Activated CD4-positive, alpha-beta T cell treated with anti-CD3 and anti-CD28 coated beads, Interleukin-2, amount 10 ng/mL, durations not matched to agents 24 days and 14 days (primary cell): ENCODE measurements around the gene BPIFB6. TPM values are rescaled to one million over a fixed set of nuclear protein-coding genes. Genes with fewer than 3 reads are reported as not detected.

Experiments
- DNase-seq: peaks from one replicate; pipeline ENCODE4 v3.0.0; 2022
- H3K27ac Mint-ChIP-seq: one replicate; pipeline ENCODE4 v1.8.0; 2022; ENCODE audit warnings: mild to moderate bottlenecking, mixed read lengths
- H3K27me3 Mint-ChIP-seq: one replicate; pipeline ENCODE4 v1.8.0; 2022; ENCODE audit warnings: mixed read lengths
- H3K36me3 Mint-ChIP-seq: one replicate; pipeline ENCODE4 v1.8.0; 2022; ENCODE audit warnings: low read depth, mild to moderate bottlenecking, mixed read lengths
- H3K4me1 Mint-ChIP-seq: one replicate; pipeline ENCODE4 v1.8.0; 2021; ENCODE audit warnings: mixed read lengths
- H3K4me3 Mint-ChIP-seq: one replicate; pipeline ENCODE4 v1.8.0; 2022; ENCODE audit warnings: mild to moderate bottlenecking, moderate library complexity, mixed read lengths
- H3K9me3 Mint-ChIP-seq: one replicate; pipeline ENCODE4 v1.8.0; 2021; ENCODE audit warnings: mixed read lengths
- intact Hi-C: fragments of 100-400 bp; cut with micrococcal nuclease; formaldehyde crosslinking; loops from one replicate; pipeline ENCODE4 v1.15.1; 2023
- total RNA-seq: library from RNA; stranded (reverse); gene quantifications from 2 replicates; pipeline ENCODE4 v1.2.3, GENCODE V29; 2022

Gene BPIFB6
- total RNA-seq, 1 donor from 2014 or later = not detected

DNA sequence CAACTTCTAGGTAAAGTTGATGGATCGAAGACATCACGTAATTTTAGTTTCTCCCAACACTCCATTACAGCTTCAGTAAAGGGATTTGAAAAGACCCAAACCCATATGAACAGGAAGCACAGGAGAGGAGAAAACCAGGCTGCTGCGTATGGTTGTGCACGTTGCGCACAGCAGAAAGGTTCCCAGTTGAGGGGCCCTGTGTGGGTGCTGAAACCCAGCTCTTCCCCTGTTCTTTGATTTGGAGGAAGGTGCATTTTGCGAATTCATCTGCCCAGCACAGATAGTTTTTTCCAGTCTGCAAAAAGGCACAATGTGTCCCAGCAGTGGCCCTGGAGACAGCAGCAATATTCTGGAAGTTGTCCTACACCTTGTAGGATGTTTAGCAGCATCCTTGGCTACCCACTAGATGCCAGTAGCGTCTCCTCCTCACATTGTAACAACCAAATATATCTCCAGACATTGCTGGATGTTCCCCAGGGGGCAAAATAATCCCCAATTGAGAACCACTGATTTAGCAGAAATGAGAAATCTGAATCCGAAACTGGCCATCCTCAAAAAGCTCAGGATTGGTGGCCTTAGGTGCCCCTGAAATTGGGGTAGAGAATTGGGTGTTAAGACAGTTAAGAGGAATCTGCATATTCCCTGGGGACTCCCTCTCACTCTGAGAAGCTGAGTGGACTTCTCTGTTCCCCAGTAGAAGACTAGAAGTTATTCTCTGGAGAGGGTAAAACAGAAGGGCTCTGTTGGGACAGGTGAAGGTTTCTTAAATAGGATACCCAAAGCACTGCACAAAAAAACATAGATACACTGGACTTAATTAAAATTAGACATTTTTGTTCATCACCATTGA lies 39.4 kb upstream of the BPIFB6 start:
- Mint-ChIP-seq H3K4me3 (no peak overlapping the region), H3K4me1 (peaks cover 2% of the 10 kb centered on the region), H3K27me3 (no peaks in the 10 kb centered on the region), H3K9me3 (peaks cover 3% of the 10 kb centered on the region), H3K36me3 (peaks cover 1% of the 10 kb centered on the region), H3K27ac (no peak overlapping the region)
- intact Hi-C loops = no loop called here
- no peak for DNase-seq

DNA sequence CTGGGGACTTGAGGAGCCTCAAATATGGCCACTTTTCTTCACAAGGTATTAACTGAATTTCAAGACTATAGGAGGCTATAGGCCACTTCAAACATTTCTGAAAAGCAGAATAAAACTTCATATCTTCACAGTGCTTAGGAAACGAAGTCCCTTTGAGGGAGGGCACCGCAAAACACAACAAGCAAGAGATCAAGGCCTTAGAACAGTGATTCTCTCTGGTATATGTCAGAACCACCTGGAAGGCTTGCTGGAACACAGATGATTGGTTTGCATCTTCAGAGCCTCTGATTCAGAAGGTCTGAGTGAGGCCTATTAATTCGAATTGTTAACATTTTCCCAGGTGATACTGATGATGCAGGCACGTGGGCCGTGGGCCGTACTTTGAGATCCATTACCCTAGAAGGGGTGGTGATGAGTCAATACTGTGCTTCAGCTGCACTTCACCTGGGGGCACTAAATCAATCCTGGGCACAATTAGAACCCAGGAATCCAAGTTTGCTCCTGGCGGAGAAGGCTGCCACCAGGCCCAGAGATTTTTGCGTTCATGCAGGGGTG lies 37.9 kb upstream of the BPIFB6 start:
- intact Hi-C loops = no loop called here
- DNase-seq = no peak
- peaks cover 3% of the 10 kb centered on the region for H3K9me3 Mint-ChIP-seq
- no peak overlapping the region for H3K4me3 Mint-ChIP-seq
- H3K27ac Mint-ChIP-seq = no peak overlapping the region
- peaks cover 7% of the 10 kb centered on the region for H3K4me1 Mint-ChIP-seq
- no peaks in the 10 kb centered on the region for H3K27me3 Mint-ChIP-seq
- H3K36me3 Mint-ChIP-seq = peaks cover 1% of the 10 kb centered on the region

DNA sequence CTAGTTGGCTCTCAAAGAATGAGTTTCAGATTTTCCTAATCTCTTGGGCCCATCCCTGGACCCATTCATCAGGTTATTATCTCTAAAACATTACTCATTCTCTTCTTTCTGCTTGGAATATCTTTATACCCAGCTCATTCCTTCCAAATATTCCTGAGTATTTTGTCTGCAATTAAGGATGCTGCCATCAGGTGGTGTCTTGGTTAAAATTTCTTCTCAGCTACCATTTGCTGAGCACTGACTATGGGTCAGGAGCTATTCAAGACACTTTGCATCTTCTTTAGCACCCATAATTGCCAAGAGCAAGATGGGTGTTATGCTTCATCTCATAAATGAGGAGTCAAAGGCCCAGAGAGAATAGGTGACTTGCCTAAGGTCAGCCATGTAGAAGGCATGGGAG lies 35.6 kb upstream of the BPIFB6 start:
- no peak overlapping the region for H3K4me3 Mint-ChIP-seq
- H3K27ac Mint-ChIP-seq = no peak overlapping the region
- no peak for DNase-seq
- H3K4me1 Mint-ChIP-seq = peaks cover 7% of the 10 kb centered on the region
- H3K9me3 Mint-ChIP-seq = peaks cover 3% of the 10 kb centered on the region
- H3K27me3 Mint-ChIP-seq = no peaks in the 10 kb centered on the region
- peaks cover 1% of the 10 kb centered on the region for H3K36me3 Mint-ChIP-seq
- intact Hi-C loops = no loop called here

DNA sequence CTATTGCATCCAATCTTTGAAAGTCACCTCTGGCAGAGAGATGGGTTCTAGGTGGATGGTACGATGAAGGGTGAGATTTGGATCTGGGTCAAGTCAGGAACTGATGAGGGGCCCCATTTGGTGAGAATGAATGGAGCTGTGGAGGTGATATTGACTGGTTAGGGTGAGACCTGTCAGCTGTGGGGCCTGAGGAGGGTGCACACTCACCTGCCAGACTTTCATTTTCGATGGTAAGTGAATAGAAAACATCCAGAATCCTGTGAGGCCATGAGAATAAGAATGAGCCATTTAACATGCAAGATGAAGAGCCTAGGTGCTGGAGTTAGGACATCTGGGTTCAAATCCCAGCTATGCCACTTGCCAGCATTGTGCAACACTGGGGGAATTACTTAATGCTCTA lies 34.0 kb upstream of the BPIFB6 start:
- DNase-seq = no peak
- Mint-ChIP-seq H3K4me1 (peaks cover 5% of the 10 kb centered on the region), H3K27me3 (no peaks in the 10 kb centered on the region), H3K27ac (no peak overlapping the region), H3K36me3 (peaks cover 1% of the 10 kb centered on the region), H3K9me3 (peaks cover 3% of the 10 kb centered on the region), H3K4me3 (no peak overlapping the region)
- intact Hi-C loops = no loop called here

DNA sequence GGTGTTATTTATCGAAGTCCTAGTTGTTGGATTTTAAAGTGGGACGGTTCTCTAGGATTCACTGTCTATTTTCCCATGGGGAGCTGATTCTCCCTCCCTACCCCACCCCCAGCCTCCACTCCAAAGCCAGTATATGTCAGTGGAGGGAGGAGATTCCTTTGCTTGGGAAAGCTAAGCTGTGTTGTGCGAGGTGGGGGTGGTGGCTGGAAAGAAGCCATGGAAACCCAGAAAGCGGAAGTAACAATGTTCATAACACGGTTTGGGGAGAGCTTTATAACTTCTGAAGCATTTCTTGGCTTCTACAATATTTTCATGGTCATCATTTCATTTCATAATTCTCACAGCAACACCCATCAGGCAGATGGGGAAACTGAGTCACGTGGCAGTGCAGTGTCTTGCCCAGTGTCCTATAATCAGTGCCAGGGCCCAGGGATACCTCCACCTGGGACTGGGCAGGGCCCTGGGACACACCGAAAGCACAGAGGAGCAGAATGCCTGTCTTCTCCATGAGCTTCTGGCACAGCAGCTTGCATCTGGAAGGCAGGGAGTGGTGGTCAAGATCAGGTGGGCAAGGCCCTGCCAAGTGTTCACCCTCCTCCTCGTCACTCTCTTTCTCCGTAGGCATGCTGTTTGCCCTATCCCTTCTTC lies 31.7 kb upstream of the BPIFB6 start:
- intact Hi-C loops = no loop called here
- Mint-ChIP-seq H3K27ac (no peak overlapping the region), H3K27me3 (no peaks in the 10 kb centered on the region), H3K4me1 (peaks cover 5% of the 10 kb centered on the region), H3K9me3 (peaks cover 3% of the 10 kb centered on the region), H3K36me3 (peaks cover 1% of the 10 kb centered on the region), H3K4me3 (no peak overlapping the region)
- no peak for DNase-seq

DNA sequence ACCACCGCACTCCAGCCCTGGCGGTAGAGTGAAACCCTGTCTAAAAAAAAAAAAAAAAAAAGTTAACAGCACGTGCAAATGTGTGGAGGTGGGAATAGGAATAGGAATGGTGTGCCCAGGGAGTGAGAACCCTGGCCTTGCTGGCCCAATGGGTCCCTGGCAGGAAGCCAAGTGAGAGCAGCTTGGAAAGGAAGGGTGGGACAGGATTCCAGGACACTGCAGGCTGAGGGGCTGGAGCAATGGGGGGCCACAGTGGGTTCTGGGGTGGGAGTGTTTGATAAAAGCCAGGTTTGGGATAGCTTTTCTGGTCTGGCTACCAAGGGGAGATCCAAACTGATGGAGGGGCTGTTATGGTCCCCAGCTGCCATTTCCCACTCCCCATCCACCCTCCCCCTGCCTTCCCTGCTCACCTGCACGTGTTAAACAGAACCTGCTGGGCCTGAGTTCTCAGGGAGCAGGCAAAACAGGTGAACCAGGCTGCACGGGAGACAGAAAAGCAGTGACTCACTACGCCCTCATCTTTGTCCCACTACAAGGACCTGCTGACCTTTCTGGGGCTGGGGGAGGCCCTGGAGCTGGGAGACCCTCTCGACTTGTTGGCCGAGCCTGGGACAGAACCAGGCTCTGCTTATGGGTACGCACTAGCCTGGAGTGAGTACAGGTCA lies 30.5 kb upstream of the BPIFB6 start:
- Mint-ChIP-seq H3K27me3 (no peaks in the 10 kb centered on the region), H3K27ac (no peak overlapping the region), H3K4me1 (peaks cover 6% of the 10 kb centered on the region), H3K9me3 (peaks cover 4% of the 10 kb centered on the region), H3K4me3 (no peak overlapping the region), H3K36me3 (peaks cover 1% of the 10 kb centered on the region)
- DNase-seq = no peak
- intact Hi-C loops = no loop called here

DNA sequence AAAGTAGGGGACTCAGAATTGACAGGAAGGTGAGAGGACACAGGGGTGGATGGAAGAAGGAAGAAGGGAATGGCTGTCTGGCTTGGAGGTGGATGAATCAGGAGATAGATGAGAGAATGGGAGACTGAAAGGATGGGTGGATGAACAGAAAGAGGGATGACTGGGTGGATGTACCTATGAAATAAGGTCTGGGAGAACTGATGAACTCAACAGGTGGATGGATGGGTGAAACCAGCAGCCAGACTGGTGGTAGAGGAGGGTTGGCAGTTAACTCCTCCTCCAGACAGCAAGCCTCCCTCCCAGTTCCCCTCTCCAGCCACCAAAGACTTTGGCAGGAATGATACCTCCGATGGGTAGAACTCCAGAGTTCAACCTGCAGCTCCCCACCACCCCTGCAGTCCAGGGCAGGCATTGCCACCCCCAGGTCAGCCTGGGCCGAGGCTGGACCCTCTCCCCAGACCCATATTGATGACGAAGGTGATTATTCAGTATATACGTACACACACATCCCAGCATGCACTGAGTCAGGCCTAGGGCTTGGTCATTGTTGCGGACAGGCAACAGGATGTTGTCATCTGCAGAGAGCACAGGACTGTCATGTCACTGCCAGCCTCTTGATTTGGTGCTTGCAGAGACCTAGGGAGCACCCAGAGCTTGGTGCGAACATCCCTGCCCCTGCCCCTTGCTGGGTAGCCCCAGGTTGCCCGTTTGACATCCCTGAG lies 29.2 kb upstream of the BPIFB6 start:
- no peak overlapping the region for H3K4me3 Mint-ChIP-seq
- intact Hi-C loops = no loop called here
- no peaks in the 10 kb centered on the region for H3K36me3 Mint-ChIP-seq
- H3K27ac Mint-ChIP-seq = no peak overlapping the region
- DNase-seq = no peak
- peaks cover 4% of the 10 kb centered on the region for H3K9me3 Mint-ChIP-seq
- H3K27me3 Mint-ChIP-seq = no peaks in the 10 kb centered on the region
- peaks cover 5% of the 10 kb centered on the region for H3K4me1 Mint-ChIP-seq

DNA sequence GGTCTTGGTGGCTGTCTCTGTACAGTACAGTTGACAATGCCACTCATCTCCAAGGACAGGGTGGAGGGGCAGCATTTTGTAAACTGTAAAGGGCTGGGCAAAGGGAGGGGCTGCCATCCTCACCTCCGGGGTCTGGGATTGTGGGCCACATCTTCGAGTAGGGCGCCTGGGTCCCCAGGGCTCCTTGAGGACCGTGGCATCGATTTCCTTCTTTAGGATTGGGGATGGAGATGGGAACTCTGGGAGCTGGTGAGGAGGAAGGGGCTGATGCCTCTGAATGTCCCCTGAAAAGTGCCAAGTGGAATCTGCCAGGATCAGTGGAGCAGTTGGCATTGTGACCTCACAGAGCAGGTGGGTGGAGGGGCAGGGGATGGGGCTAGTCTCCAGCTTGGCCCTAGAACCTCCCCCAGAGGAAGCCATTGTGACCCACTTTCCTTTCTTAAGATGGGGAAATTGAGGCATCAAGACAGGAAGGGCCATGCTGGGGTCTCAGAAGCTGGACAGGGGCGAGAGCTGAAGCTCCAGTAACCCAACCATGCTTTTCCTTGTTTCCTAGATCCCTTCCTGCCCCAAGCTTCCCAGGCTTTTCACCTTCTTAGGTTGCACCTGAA lies 27.2 kb upstream of the BPIFB6 start, which contains the start of gene SUN5:
Gene SUN5 (minus strand): TSS at position 293 of the 611 bp plus-strand sequence. CDS start 93 bp downstream, at position 200.
- intact Hi-C loops = no loop called here

GRCh38 chr20:33005132-33005566 lies 26.3 kb upstream of the BPIFB6 start:
- DNase-seq = peak; percentile 74

More for the DNA sequence above, 27.2 kb upstream of the BPIFB6 start, which contains the start of gene SUN5:
- DNase-seq = no peak
- no peaks in the 10 kb centered on the region for H3K36me3 Mint-ChIP-seq
- peaks cover 4% of the 10 kb centered on the region for H3K9me3 Mint-ChIP-seq
- no peaks in the 10 kb centered on the region for H3K27me3 Mint-ChIP-seq
- no peak within 1 kb of the TSS for H3K4me3 Mint-ChIP-seq
- H3K4me1 Mint-ChIP-seq = peaks cover 1% of the 10 kb centered on the region
- H3K27ac Mint-ChIP-seq = no peak within 1 kb of the TSS

GRCh38 chr20:33005908-33006775 lies 25.3 kb upstream of the BPIFB6 start:
- no peaks in the 10 kb centered on the region for H3K27me3 Mint-ChIP-seq
- intact Hi-C loops = loop anchor here (1.0 kb wide), 1 partner anchor 104 kb away; no protein-coding TSS in a partner anchor
- H3K4me1 Mint-ChIP-seq = peaks cover 1% of the 10 kb centered on the region
- H3K36me3 Mint-ChIP-seq = no peaks in the 10 kb centered on the region
- DNase-seq = no peak
- no peak overlapping the region for H3K27ac Mint-ChIP-seq
- no peak overlapping the region for H3K4me3 Mint-ChIP-seq
- H3K9me3 Mint-ChIP-seq = peaks cover 4% of the 10 kb centered on the region

More at GRCh38 chr20:33005132-33005566, 26.3 kb upstream of the BPIFB6 start:
- Mint-ChIP-seq H3K4me3 (no peak overlapping the region), H3K9me3 (peaks cover 4% of the 10 kb centered on the region), H3K36me3 (no peaks in the 10 kb centered on the region), H3K4me1 (peaks cover 1% of the 10 kb centered on the region), H3K27me3 (no peaks in the 10 kb centered on the region), H3K27ac (no peak overlapping the region)
- intact Hi-C loops = loop anchor here (1.0 kb wide), 1 partner anchor 103 kb away; no protein-coding TSS in a partner anchor

DNA sequence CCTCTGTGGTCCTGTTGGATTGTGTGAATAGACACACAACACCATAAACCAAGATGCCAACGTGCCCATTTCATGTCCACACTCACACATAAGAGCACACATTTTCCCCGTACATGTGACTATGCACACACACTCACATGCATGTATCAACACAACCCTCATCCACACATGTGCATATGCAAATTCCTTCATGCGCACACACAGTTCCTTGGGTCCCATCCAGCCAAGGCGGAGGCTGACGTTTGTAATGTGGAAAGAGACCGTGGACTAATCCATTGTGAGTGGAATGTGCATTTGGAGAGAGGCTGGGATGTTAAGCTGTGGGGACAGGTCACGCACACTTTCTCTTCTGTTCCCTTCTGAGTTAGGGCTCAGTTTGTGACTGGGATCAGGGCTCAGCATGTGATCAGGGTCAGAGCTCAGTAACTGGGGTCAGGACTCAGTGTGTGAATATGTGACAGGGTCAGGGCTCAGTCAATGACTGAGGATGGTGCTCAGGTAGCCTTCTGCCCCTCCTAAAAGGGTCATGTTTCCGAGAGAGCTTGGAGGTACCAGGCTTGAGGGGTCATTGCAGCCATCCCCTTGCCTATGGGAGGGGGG lies 24.6 kb upstream of the BPIFB6 start:
- DNase-seq = no peak
- intact Hi-C loops = no loop called here
- Mint-ChIP-seq H3K27me3 (no peaks in the 10 kb centered on the region), H3K4me1 (peaks cover 1% of the 10 kb centered on the region), H3K9me3 (peaks cover 4% of the 10 kb centered on the region), H3K4me3 (no peak overlapping the region), H3K36me3 (no peaks in the 10 kb centered on the region), H3K27ac (no peak overlapping the region)
